ENCODE results near the gene DGKB.
"Not testable (repeated sequence)": the region's sequence is repeated elsewhere in the genome, so short reads cannot be mapped to it uniquely, and the experiment has no call there.

The DGKB gene

GRCh38 chr7:14294637-14295036 lies 607.9 kb downstream of the DGKB start:
- TF ChIP-seq CTCF (IDR thresholded peaks at IDR 0.05; ENCODE audit: low read depth, low read length), result no peak
- no peak overlapping the region for H3K4me3 ChIP-seq (ENCODE audit: low read depth, low read length)

- no peak overlapping the region for H3K4me3 ChIP-seq (ENCODE audit: low read depth, low read length)
- TF ChIP-seq CTCF (IDR thresholded peaks at IDR 0.05; ENCODE audit: low read depth, low read length), result no peak
Measured at GRCh38 chr7:14293434-14293833, 609.1 kb downstream of the DGKB start.

GRCh38 chr7:14292737-14293136 lies 609.8 kb downstream of the DGKB start:
- no peak for TF ChIP-seq CTCF (IDR thresholded peaks at IDR 0.05; ENCODE audit: low read depth, low read length)
- H3K4me3 ChIP-seq (ENCODE audit: low read depth, low read length), result no peak overlapping the region

- H3K4me3 ChIP-seq (ENCODE audit: low read depth, low read length), result no peak overlapping the region
- TF ChIP-seq CTCF (IDR thresholded peaks at IDR 0.05; ENCODE audit: low read depth, low read length), result no peak
Measured at GRCh38 chr7:14289957-14290356, 612.6 kb downstream of the DGKB start.

- no peak overlapping the region for H3K4me3 ChIP-seq (ENCODE audit: low read depth, low read length)
- TF ChIP-seq CTCF (IDR thresholded peaks at IDR 0.05; ENCODE audit: low read depth, low read length), result no peak
Measured at GRCh38 chr7:14288701-14289100, 613.9 kb downstream of the DGKB start.

- TF ChIP-seq CTCF (IDR thresholded peaks at IDR 0.05; ENCODE audit: low read depth, low read length), result no peak
- no peak overlapping the region for H3K4me3 ChIP-seq (ENCODE audit: low read depth, low read length)
Measured at GRCh38 chr7:14287398-14287797, 615.2 kb downstream of the DGKB start.

- no peak overlapping the region for H3K4me3 ChIP-seq (ENCODE audit: low read depth, low read length)
- TF ChIP-seq CTCF (IDR thresholded peaks at IDR 0.05; ENCODE audit: low read depth, low read length), result no peak
Measured at GRCh38 chr7:14286036-14286435, 616.5 kb downstream of the DGKB start.

GRCh38 chr7:14279065-14279871 lies 623.3 kb downstream of the DGKB start:
- H3K4me3 ChIP-seq (ENCODE audit: low read depth, low read length), result not testable (repeated sequence)

Measured in WI38 (cell line).